GM21447 (cell line): Measurements from ENCODE around the gene RAP1A.

Source experiments
- ATAC-seq: cut with Tn5 transposase; IDR thresholded peaks from one replicate; pipeline ENCODE4 v1.9.1; 2021; ENCODE audit not compliant: unreplicated experiment

Gene RAP1A

GRCh38 chr1:111709986-111710385 is 90.4 kb downstream of the RAP1A start:
- ATAC-seq = no peak

- ATAC-seq = no peak
Measured at GRCh38 chr1:111716333-111716732, 96.7 kb downstream of the RAP1A start.

- ATAC-seq = no peak
Measured at GRCh38 chr1:111717450-111717849, 97.9 kb downstream of the RAP1A start.

- ATAC-seq = no peak
Measured at GRCh38 chr1:111719135-111719534, 99.5 kb downstream of the RAP1A start.

GRCh38 chr1:111719674-111720132 is 100.1 kb downstream of the RAP1A start:
- no peak for ATAC-seq

- ATAC-seq = no peak
Measured at GRCh38 chr1:111720274-111720976, 100.8 kb downstream of the RAP1A start.

GRCh38 chr1:111720977-111721786 is 101.6 kb downstream of the RAP1A start:
- ATAC-seq = no peak

- no peak for ATAC-seq
Measured at GRCh38 chr1:111723091-111723806, 103.7 kb downstream of the RAP1A start.

- ATAC-seq = no peak
Measured at GRCh38 chr1:111723871-111724270, 104.3 kb downstream of the RAP1A start.

- no peak for ATAC-seq
Measured at GRCh38 chr1:111725192-111725591, 105.6 kb downstream of the RAP1A start.

- no peak for ATAC-seq
Measured at GRCh38 chr1:111727056-111727455, 107.5 kb downstream of the RAP1A start.

- no peak for ATAC-seq
Measured at GRCh38 chr1:111729271-111729921, 109.8 kb downstream of the RAP1A start.

- ATAC-seq = no peak
Measured at GRCh38 chr1:111729946-111730681, 110.5 kb downstream of the RAP1A start.

GRCh38 chr1:111730706-111731105 is 111.1 kb downstream of the RAP1A start:
- ATAC-seq = no peak

GRCh38 chr1:111731956-111732355 is 112.4 kb downstream of the RAP1A start:
- ATAC-seq = no peak

- ATAC-seq = no peak
Measured at GRCh38 chr1:111732718-111733117, 113.1 kb downstream of the RAP1A start.

- no peak for ATAC-seq
Measured at GRCh38 chr1:111733183-111733991, 113.8 kb downstream of the RAP1A start.

GRCh38 chr1:111733992-111734341 is 114.4 kb downstream of the RAP1A start:
- no peak for ATAC-seq

- ATAC-seq = no peak
Measured at GRCh38 chr1:111734426-111734825, 114.8 kb downstream of the RAP1A start.

- no peak for ATAC-seq
Measured at GRCh38 chr1:111734856-111735255, 115.3 kb downstream of the RAP1A start.
